GM13976 (cell line): Measurements from ENCODE around the gene PAWR.

Source experiments
- DNase-seq: peaks from one replicate; pipeline ENCODE4 v3.0.0; 2012; ENCODE audit warnings: low spot score
- CTCF ChIP-seq: IDR thresholded peaks from 2 replicates; pipeline ENCODE4 v1.5.1; 2012; ENCODE audit warnings: borderline replicate concordance, mild to moderate bottlenecking; ENCODE audit not compliant: insufficient read depth; ENCODE audit errors: extremely low read depth, missing control alignments, control extremely low read depth
- in situ Hi-C: fragments of 300-500 bp; cut with MboI; formaldehyde crosslinking; loops from one replicate; pipeline ENCODE4 v1.12.0; 2022; ENCODE audit warnings: low sequenced_read_pairs, mixed read lengths, inconsistent platforms; ENCODE audit not compliant: unreplicated experiment

The PAWR gene, protein sequence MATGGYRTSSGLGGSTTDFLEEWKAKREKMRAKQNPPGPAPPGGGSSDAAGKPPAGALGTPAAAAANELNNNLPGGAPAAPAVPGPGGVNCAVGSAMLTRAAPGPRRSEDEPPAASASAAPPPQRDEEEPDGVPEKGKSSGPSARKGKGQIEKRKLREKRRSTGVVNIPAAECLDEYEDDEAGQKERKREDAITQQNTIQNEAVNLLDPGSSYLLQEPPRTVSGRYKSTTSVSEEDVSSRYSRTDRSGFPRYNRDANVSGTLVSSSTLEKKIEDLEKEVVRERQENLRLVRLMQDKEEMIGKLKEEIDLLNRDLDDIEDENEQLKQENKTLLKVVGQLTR

DNA sequence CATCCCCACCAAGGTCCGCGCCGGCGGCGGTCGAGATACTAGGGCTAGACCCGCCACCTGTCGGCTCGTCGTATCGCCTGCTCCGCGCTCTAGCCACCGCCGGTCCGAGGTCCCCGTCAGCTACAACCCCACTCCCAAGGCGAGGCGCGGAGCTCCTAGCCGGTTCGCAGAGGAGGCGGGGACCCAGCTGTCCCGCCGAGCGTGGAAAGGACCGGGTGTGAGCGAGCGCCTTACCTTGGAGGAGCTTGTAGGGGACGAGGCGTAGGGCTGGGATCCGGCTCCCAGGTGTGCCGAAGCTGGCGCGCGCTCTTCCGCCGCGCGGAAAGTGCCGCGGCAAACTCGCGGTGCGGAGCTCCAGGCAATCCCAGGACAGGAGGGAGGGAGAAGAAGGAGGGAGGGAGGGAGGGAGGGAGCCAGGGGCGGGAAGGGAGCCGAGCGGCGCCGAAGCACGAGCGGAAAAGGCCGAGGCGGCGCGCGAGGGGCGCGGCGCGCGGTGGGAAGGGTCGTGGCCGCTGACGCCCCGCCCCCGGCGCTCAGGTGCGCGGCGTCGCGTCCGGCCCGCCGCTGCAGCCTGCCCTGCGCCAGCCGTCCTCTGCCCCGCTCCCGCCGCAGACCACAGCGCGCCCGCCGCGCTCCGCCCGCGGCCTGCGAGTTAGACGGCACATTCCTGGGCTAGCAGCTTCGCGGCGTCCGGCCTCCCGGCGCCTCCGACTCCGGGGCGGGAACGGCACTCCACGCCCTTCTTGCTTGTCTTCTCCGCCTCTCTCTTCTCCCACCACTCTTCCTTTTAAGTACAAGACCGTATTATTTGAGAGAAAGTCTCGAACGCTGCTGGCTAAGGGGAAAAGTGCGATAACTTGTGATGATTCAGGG, at the start of gene PAWR:
TSS of gene PAWR (minus strand) at position 327 of the 873 bp plus-strand sequence. CDS start 720 bp downstream, outside the sequence.
- in situ Hi-C loops = no loop called here
- peak; percentile 69 for TF ChIP-seq CTCF
- peak; percentile 90 for DNase-seq

DNA sequence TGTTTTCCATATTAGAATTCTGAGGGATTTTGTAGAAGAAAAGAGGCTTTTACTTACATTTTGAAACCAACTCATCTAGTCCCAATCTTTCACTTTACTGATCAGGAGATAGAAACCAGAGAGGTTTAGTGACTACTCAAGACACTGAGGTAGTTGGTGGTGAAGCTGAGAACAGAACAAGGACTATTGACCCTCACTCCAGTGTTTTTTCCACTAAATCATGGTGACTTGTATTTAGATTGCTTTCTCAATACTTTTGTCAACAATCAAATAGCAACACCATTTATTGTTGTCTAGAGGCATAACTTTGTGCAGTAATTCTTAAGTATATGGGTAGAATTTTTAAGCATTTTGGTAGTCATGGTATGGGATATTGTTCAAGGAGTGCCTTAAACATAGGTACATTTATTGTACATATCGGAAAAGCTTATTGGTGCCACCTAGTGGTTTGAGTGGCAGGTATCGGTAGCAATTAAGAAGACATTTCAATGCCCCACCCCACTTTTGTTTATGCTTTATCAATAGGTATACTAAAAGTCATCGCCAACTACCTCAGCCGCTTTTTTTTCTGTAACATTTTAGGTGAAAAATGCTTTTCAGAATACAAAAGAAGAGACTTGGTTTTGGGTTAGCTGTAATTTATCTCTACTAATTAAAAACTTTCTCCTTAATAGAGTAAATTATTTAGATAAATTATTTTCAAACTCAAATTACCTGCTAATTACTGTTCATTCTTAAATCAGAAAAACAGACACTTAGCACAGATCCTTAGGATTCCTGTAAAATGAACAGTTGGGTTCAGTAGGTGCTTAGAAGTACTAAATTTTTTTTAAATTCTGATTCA, 47.3 kb upstream of the PAWR start:
- TF ChIP-seq CTCF = peak; percentile 42
- in situ Hi-C loops = loop anchor here (10.0 kb wide), 2 partner anchors 183 to 333 kb away; no protein-coding TSS in a partner anchor
- peak; percentile 45 for DNase-seq

GRCh38 chr12:79732638-79733037, 41.9 kb upstream of the PAWR start:
- no peak for DNase-seq
- TF ChIP-seq CTCF = no peak
- in situ Hi-C loops = loop anchor here (10.0 kb wide), 2 partner anchors 178 to 328 kb away; no protein-coding TSS in a partner anchor

DNA sequence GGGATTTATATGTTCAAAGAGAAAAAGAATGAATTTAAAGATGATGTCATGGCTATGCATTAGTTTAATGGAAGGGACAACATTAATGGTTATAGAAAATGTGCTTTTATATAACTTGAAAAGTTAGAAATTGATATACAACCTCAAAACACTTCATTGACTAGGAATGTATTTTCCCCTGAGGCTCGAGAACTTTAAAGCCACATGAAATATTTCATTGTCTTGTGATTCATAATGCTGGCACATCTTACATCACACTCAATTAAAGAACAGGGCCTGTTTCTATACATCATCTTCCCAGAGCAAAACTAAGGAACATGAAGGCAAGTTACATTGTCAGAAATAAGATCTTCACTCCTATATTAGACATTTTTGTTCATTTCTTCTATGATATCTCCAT, 35.2 kb upstream of the PAWR start:
- in situ Hi-C loops = no loop called here
- no peak for DNase-seq
- no peak for TF ChIP-seq CTCF

DNA sequence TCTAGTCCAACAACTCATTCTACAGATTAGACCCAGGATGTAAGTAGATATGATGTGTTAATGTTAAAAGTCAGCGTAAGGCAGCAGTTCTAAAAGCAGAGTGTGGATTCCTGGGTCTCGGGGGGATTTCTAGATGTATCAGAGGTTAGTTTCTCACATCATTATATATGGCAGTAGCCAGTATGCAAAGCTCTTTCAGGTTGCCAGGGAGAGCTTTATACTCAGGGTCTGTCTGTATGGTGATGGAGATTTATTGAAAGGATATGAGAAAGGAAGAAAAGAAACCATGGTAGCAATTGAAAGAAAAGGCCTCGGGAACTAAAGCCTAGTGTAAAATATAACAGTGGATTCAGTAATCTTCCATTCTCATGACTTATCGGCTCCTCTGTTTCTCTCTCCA, 26.2 kb upstream of the PAWR start:
- no peak for DNase-seq
- in situ Hi-C loops = no loop called here
- no peak for TF ChIP-seq CTCF

- in situ Hi-C loops = no loop called here
- DNase-seq = no peak
- TF ChIP-seq CTCF = no peak
Observed at GRCh38 chr12:79715308-79715707, 24.5 kb upstream of the PAWR start.
